HCT116 (cell line): ENCODE results near the gene KCNJ8. TPM values are rescaled to one million over a fixed set of nuclear protein-coding genes. Genes with fewer than 3 reads are reported as not detected.

Experiments used
- ATAC-seq: fragments of 200-7000 bp; cut with Tn5 transposase; 2 replicates; pipeline ENCODE4 v1.9.1; 2020; ENCODE audit warnings: mild to moderate bottlenecking, moderate library complexity
- BruUV-seq: library from RNA; stranded (reverse); fragments of 400-500 nt; replicated peaks from 2 replicates; lab custom pipeline; 2021; lab: Mats Ljungman, UMichigan
- CTCF ChIA-PET: fragments of 300-600 bp; sonication (Branson Sonifier 250); formaldehyde crosslinking; loops from one replicate; lab custom pipeline; 2021; ENCODE audit warnings: antibody characterized with exemption; lab: Charles Lee
- POLR2A ChIA-PET: fragments of 300-600, 350-600 bp; sonication (Branson Sonifier 250); formaldehyde crosslinking; loops from one replicate; lab custom pipeline; 2021; ENCODE audit warnings: antibody characterized with exemption; lab: Charles Lee
- RAD21 ChIA-PET, 2 experiments: fragments of 300-600 bp; sonication (Branson Sonifier 250); formaldehyde crosslinking; loops; one replicate each; lab custom pipeline; 2023; ENCODE audit warnings: low total read pairs in 2 of 2; ENCODE audit not compliant: uncharacterized antibody in 2 of 2, unreplicated experiment in 2 of 2, low non-redundant PET in 1 of 2; lab: Charles Lee
- DNase-seq: peaks from one replicate; pipeline ENCODE4 v3.0.0-alpha.2; 2010; ENCODE audit warnings: low read depth, low spot score
- H2AFZ ChIP-seq: fragments of 200-600 bp; shearing (Covaris generic), sonication (generic); 2 replicates; pipeline ENCODE4 v1.6.1; 2017; ENCODE audit warnings: low read depth, mixed run types, mixed read lengths, antibody characterized with exemption, low read length; ENCODE audit not compliant: poor library complexity, severe bottlenecking
- H3K27ac ChIP-seq: 2 replicates; pipeline ENCODE4 v1.5.1; 2012; ENCODE audit warnings: low read depth, low read length
- H3K27me3 ChIP-seq: fragments of 200-600 bp; sonication (generic); 2 replicates; pipeline ENCODE4 v1.6.1; 2016; ENCODE audit warnings: mixed run types, low read length, mixed read lengths; ENCODE audit not compliant: insufficient read depth
- H3K36me3 ChIP-seq, 2 experiments: fragments of 200-500 bp in 1 of 2; fragments of 200-600 bp in 1 of 2; sonication (Bioruptor generic) in 1 of 2; sonication (generic) in 1 of 2; 2 replicates each; pipeline versions ENCODE4 v1.5.1 to v1.6.1; 2014 to 2016; ENCODE audit warnings: low read length in 2 of 2, inconsistent platforms in 1 of 2, mixed read lengths in 1 of 2, mixed run types in 1 of 2; ENCODE audit not compliant: insufficient read depth in 2 of 2, control insufficient read depth in 1 of 2
- H3K4me1 ChIP-seq, 2 experiments: fragments of 200-600 bp in 1 of 2; sonication (generic) in 1 of 2; 2 replicates each; pipeline versions ENCODE4 v1.5.1 to v1.6.1; 2012 to 2017; ENCODE audit warnings: low read length in 2 of 2, inconsistent platforms in 1 of 2, mild to moderate bottlenecking in 1 of 2, mixed read lengths in 1 of 2, mixed run types in 1 of 2, moderate library complexity in 1 of 2; ENCODE audit not compliant: insufficient read depth in 2 of 2, control insufficient read depth in 1 of 2
- H3K4me2 ChIP-seq: fragments of 200-600 bp; sonication (generic); 2 replicates; pipeline ENCODE4 v1.6.1; 2017; ENCODE audit warnings: mixed run types, low read length, mixed read lengths
- H3K4me3 ChIP-seq, 2 experiments: fragments of 200-600 bp in 1 of 2; sonication (generic) in 1 of 2; replicated peaks in 1 of 2; 2 replicates each; pipeline ENCODE4 v1.5.1; 2011 to 2016; ENCODE audit warnings: low read length in 2 of 2, control low read depth in 1 of 2, low read depth in 1 of 2, mild to moderate bottlenecking in 1 of 2, mixed read lengths in 1 of 2, mixed run types in 1 of 2
- H3K79me2 ChIP-seq: fragments of 200-600 bp; sonication (generic); 2 replicates; pipeline ENCODE4 v1.6.1; 2017; ENCODE audit warnings: mild to moderate bottlenecking, mixed run types, low read length, moderate library complexity, mixed read lengths; ENCODE audit not compliant: insufficient read depth
- H3K9ac ChIP-seq: fragments of 200-600 bp; sonication (generic); 2 replicates; pipeline ENCODE4 v1.6.1; 2016; ENCODE audit warnings: low read length, mixed read lengths
- H3K9me2 ChIP-seq: fragments of 200-600 bp; sonication (generic), shearing (Covaris generic); 2 replicates; pipeline ENCODE4 v1.6.1; 2017; ENCODE audit warnings: mixed run types, mild to moderate bottlenecking, moderate library complexity; ENCODE audit not compliant: insufficient read depth
- H3K9me3 ChIP-seq, 2 experiments: fragments of 200-500 bp in 1 of 2; fragments of 200-600 bp in 1 of 2; sonication (Bioruptor generic) in 1 of 2; sonication (generic) in 1 of 2; 2 replicates each; pipeline ENCODE4 v1.6.1; 2014 to 2017; ENCODE audit warnings: low read length in 2 of 2, mixed read lengths in 2 of 2, inconsistent platforms in 1 of 2, low read depth in 1 of 2, mild to moderate bottlenecking in 1 of 2, mixed run types in 1 of 2, moderate library complexity in 1 of 2; ENCODE audit not compliant: control insufficient read depth in 1 of 2, insufficient read depth in 1 of 2
- H4K20me1 ChIP-seq: fragments of 200-600 bp; sonication (generic), shearing (Covaris generic); 2 replicates; pipeline ENCODE4 v1.6.1; 2017; ENCODE audit warnings: mixed run types, mild to moderate bottlenecking, moderate library complexity; ENCODE audit not compliant: insufficient read depth
- CBX3 ChIP-seq: IDR thresholded peaks from 2 replicates; pipeline ENCODE4 v1.6.1; 2012; ENCODE audit warnings: low read depth
- CEBPB ChIP-seq: IDR thresholded peaks from 2 replicates; pipeline ENCODE4 v1.6.1; 2012; ENCODE audit warnings: low read depth
- CTCF ChIP-seq, 3 experiments: fragments of 200-600 bp in 1 of 3; sonication (generic) in 1 of 3; IDR thresholded peaks in 2 of 3; conservative IDR thresholded peaks in 1 of 3; 2 replicates each; pipeline ENCODE4 v1.5.1; 2012 to 2017; ENCODE audit warnings: low read depth in 2 of 3, low read length in 2 of 3, antibody characterized with exemption in 1 of 3, borderline replicate concordance in 1 of 3, control low read depth in 1 of 3, mild to moderate bottlenecking in 1 of 3, mixed read lengths in 1 of 3, mixed run types in 1 of 3, moderate library complexity in 1 of 3; ENCODE audit not compliant: insufficient read depth in 1 of 3
- EZH2phosphoT487 ChIP-seq: fragments of 200-600 bp; IDR thresholded peaks from 2 replicates; pipeline ENCODE4 v1.6.1; 2018; ENCODE audit warnings: antibody characterized with exemption, borderline replicate concordance
- FOSL1 ChIP-seq: IDR thresholded peaks from 2 replicates; pipeline ENCODE4 v1.6.1; 2012; ENCODE audit warnings: low read depth
- JUND ChIP-seq: IDR thresholded peaks from 2 replicates; pipeline ENCODE4 v1.6.1; 2012
- POLR2A ChIP-seq: IDR thresholded peaks from 2 replicates; pipeline ENCODE4 v1.7.0; 2011; ENCODE audit warnings: borderline replicate concordance; ENCODE audit not compliant: insufficient read depth, insufficient read length; ENCODE audit errors: extremely low read depth
- POLR2AphosphoS5 ChIP-seq: IDR thresholded peaks from 2 replicates; pipeline ENCODE4 v1.6.1; 2011; ENCODE audit warnings: mild to moderate bottlenecking, low read depth, low read length, moderate library complexity
- RAD21 ChIP-seq: IDR thresholded peaks from 2 replicates; pipeline ENCODE4 v1.6.1; 2012; ENCODE audit warnings: low read depth, mild to moderate bottlenecking
- REST ChIP-seq: IDR thresholded peaks from 2 replicates; pipeline ENCODE4 v1.6.1; 2012; ENCODE audit warnings: low read depth
- SIN3A ChIP-seq: IDR thresholded peaks from 2 replicates; pipeline ENCODE4 v1.6.1; 2012; ENCODE audit warnings: low read depth
- SRF ChIP-seq: IDR thresholded peaks from 2 replicates; pipeline ENCODE4 v1.6.1; 2012; ENCODE audit warnings: low read depth
- TCF7L2 ChIP-seq: IDR thresholded peaks from 2 replicates; pipeline ENCODE4 v1.7.0; 2011; ENCODE audit warnings: borderline replicate concordance, inconsistent platforms; ENCODE audit not compliant: insufficient read depth, insufficient read length; ENCODE audit errors: extremely low read depth
- ZFX ChIP-seq: fragments of 450-650 bp; IDR thresholded peaks from 2 replicates; pipeline ENCODE4 v1.6.1; 2017
- intact Hi-C: fragments of 100-400 bp; cut with micrococcal nuclease; formaldehyde crosslinking; loops from 2 replicates; pipeline ENCODE4 v1.10.0; 2022
- total RNA-seq: library from RNA; stranded (reverse); gene quantifications from one replicate; pipeline ENCODE4 v1.2.1, GENCODE V29; 2021; ENCODE audit not compliant: unreplicated experiment

The KCNJ8 gene
- total RNA-seq, 1 experiment from 2014 or later, result 0.17 TPM

- POLR2A ChIA-PET, result no interaction called here
- ATAC-seq, result no peak
- H3K4me2 ChIP-seq, result no peak overlapping the region
- BruUV-seq, result no TSS peak
- no peaks in the 10 kb centered on the region for H3K4me1 ChIP-seq
- H3K9me3 ChIP-seq, result no peaks in the 10 kb centered on the region
- no peaks in the 10 kb centered on the region for H3K36me3 ChIP-seq
- H2AFZ ChIP-seq, result no peak overlapping the region
- no peaks in the 10 kb centered on the region for H3K79me2 ChIP-seq
- H3K27ac ChIP-seq, result no peak overlapping the region
- no peak overlapping the region for H3K9ac ChIP-seq
- no peaks in the 10 kb centered on the region for H4K20me1 ChIP-seq
- H3K4me3 ChIP-seq, result no peak overlapping the region
- H3K27me3 ChIP-seq, result 0 out of 2 replicates have a peak, but pooled peaks cover under 1% of the 10 kb centered on the region
- RAD21 ChIA-PET, result no interaction called here
- TF ChIP-seq POLR2A, result no peak
- no peak for TF ChIP-seq CTCF (IDR thresholded peaks at IDR 0.05 in 2 of 3, conservative IDR thresholded peaks at IDR 0.05 in 1 of 3; ENCODE audit: borderline replicate concordance in 1 of 3, insufficient read depth in 1 of 3, low read depth in 2 of 3, low read length in 2 of 3)
- TF ChIP-seq REST, result no peak
- no peak for TF ChIP-seq SIN3A
- TF ChIP-seq JUND, result no peak
- TF ChIP-seq EZH2phosphoT487, result no peak
- TF ChIP-seq POLR2AphosphoS5, result no peak
- no peak for TF ChIP-seq FOSL1
- no peak for TF ChIP-seq CBX3
- no peak for TF ChIP-seq SRF
- TF ChIP-seq ZFX, result no peak
- TF ChIP-seq RAD21, result no peak
- TF ChIP-seq CEBPB, result no peak
- no peak for TF ChIP-seq TCF7L2
- DNase-seq, result no peak
- no peaks in the 10 kb centered on the region for H3K9me2 ChIP-seq
- CTCF ChIA-PET, result no interaction called here
- intact Hi-C loops, result no loop called here
These were observed 41.0 kb upstream of the KCNJ8 start for GRCh38 chr12:21815306-21816062.
